OCI-LY1 (cell line): ENCODE measurements around the gene SSC5D.

Source experiments
- EZH2 ChIP-seq: fragments of 200-600 bp; sonication (generic), shearing (Covaris generic); IDR thresholded peaks from 2 replicates; pipeline ENCODE4 v1.8.0; 2017; ENCODE audit warnings: borderline replicate concordance, mixed run types, mild to moderate bottlenecking, antibody characterized with exemption, low read length, moderate library complexity, mixed read lengths
- TF ChIP-seq, protein P1 (sequence below): fragments of 200-600 bp; sonication (generic), shearing (Covaris generic); IDR thresholded peaks from 2 replicates; pipeline ENCODE4 v1.5.1; 2017; ENCODE audit warnings: mild to moderate bottlenecking, antibody characterized with exemption, low read length, moderate library complexity, mixed read lengths

GRCh38 chr19:55516878-55517620 lies 28.8 kb downstream of the SSC5D start:
- TF ChIP-seq, protein P1, sequence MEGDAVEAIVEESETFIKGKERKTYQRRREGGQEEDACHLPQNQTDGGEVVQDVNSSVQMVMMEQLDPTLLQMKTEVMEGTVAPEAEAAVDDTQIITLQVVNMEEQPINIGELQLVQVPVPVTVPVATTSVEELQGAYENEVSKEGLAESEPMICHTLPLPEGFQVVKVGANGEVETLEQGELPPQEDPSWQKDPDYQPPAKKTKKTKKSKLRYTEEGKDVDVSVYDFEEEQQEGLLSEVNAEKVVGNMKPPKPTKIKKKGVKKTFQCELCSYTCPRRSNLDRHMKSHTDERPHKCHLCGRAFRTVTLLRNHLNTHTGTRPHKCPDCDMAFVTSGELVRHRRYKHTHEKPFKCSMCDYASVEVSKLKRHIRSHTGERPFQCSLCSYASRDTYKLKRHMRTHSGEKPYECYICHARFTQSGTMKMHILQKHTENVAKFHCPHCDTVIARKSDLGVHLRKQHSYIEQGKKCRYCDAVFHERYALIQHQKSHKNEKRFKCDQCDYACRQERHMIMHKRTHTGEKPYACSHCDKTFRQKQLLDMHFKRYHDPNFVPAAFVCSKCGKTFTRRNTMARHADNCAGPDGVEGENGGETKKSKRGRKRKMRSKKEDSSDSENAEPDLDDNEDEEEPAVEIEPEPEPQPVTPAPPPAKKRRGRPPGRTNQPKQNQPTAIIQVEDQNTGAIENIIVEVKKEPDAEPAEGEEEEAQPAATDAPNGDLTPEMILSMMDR, result peak; percentile 90
- TF ChIP-seq EZH2, result no peak
